Measurements from ENCODE around the gene APLN.

The APLN gene

GRCh38 chrX:129696463-129697155 is 41.9 kb upstream of the APLN start:
- in situ Hi-C loops (cut with HindIII; ENCODE audit: low sequenced_read_pairs), result no loop called here
- TF ChIP-seq CTCF (IDR thresholded peaks at IDR 0.05; ENCODE audit: low read depth, low read length, missing control alignments), result no peak
- no peak for DNase-seq (ENCODE audit: low read depth)
- H3K4me3 ChIP-seq (ENCODE audit: low read depth, low read length), result no peak overlapping the region

GRCh38 chrX:129695937-129696336 is 41.2 kb upstream of the APLN start:
- no peak for DNase-seq (ENCODE audit: low read depth)
- in situ Hi-C loops (cut with HindIII; ENCODE audit: low sequenced_read_pairs), result no loop called here
- TF ChIP-seq CTCF (IDR thresholded peaks at IDR 0.05; ENCODE audit: low read depth, low read length, missing control alignments), result no peak
- no peak overlapping the region for H3K4me3 ChIP-seq (ENCODE audit: low read depth, low read length)

GRCh38 chrX:129695535-129695934 is 40.8 kb upstream of the APLN start:
- no peak for TF ChIP-seq CTCF (IDR thresholded peaks at IDR 0.05; ENCODE audit: low read depth, low read length, missing control alignments)
- no peak overlapping the region for H3K4me3 ChIP-seq (ENCODE audit: low read depth, low read length)
- in situ Hi-C loops (cut with HindIII; ENCODE audit: low sequenced_read_pairs), result no loop called here
- DNase-seq (ENCODE audit: low read depth), result no peak

- in situ Hi-C loops (cut with HindIII; ENCODE audit: low sequenced_read_pairs), result no loop called here
- TF ChIP-seq CTCF (IDR thresholded peaks at IDR 0.05; ENCODE audit: low read depth, low read length, missing control alignments), result no peak
- H3K4me3 ChIP-seq (ENCODE audit: low read depth, low read length), result no peak overlapping the region
- no peak for DNase-seq (ENCODE audit: low read depth)
Measured at GRCh38 chrX:129694805-129695204, 40.0 kb upstream of the APLN start.

GRCh38 chrX:129693354-129693753 is 38.6 kb upstream of the APLN start:
- H3K4me3 ChIP-seq (ENCODE audit: low read depth, low read length), result no peak overlapping the region
- TF ChIP-seq CTCF (IDR thresholded peaks at IDR 0.05; ENCODE audit: low read depth, low read length, missing control alignments), result no peak
- DNase-seq (ENCODE audit: low read depth), result no peak
- in situ Hi-C loops (cut with HindIII; ENCODE audit: low sequenced_read_pairs), result no loop called here

GRCh38 chrX:129690435-129690834 is 35.7 kb upstream of the APLN start:
- no peak overlapping the region for H3K4me3 ChIP-seq (ENCODE audit: low read depth, low read length)
- no peak for DNase-seq (ENCODE audit: low read depth)
- no peak for TF ChIP-seq CTCF (IDR thresholded peaks at IDR 0.05; ENCODE audit: low read depth, low read length, missing control alignments)
- in situ Hi-C loops (cut with HindIII; ENCODE audit: low sequenced_read_pairs), result no loop called here
